ENCODE measurements around the gene KHK. TPM values are rescaled to one million over a fixed set of nuclear protein-coding genes. Genes with fewer than 3 reads are reported as not detected.

The KHK gene
- total and polyA plus RNA-seq, 2 donors from 2014 or later = 18.7 to 538 TPM

DNA sequence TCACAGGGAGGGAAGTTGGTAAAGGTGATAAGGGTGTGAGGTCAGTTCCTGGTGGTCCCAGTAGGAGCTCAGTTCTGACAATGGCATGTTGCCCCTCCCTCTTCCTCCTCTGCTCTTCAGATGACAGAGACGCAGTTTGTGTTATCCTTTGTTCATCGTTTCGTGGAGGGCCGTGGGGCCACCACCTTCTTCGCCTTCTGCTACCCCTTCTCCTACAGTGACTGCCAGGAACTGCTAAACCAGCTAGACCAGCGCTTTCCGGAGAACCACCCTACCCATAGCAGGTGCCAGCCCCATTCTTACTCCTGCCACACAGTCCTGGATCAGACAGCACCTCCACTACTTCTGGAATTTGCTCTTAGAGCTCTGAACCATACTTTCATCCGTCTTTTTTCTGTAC, 32.8 kb upstream of the KHK start:
- no peak overlapping the region for H3K27ac ChIP-seq (ENCODE audit: low read depth in 2 of 2, low read length in 2 of 2)
- no peaks in the 10 kb centered on the region for H3K27me3 ChIP-seq (ENCODE audit: control insufficient read depth, insufficient read depth, low read length)
- FAIRE-seq (no peak), DNase-seq (no peak)
- H3K36me3 ChIP-seq (ENCODE audit: control insufficient read depth in 2 of 3, insufficient read depth in 3 of 3, low read length in 3 of 3) = peaks cover 3 to 34% (median 14%) of the 10 kb centered on the region in 3 donors
- no peaks in the 10 kb centered on the region for H3K9me3 ChIP-seq (ENCODE audit: control insufficient read depth in 2 of 3, insufficient read depth in 1 of 3, low read length in 3 of 3)
- TF ChIP-seq, protein P1, sequence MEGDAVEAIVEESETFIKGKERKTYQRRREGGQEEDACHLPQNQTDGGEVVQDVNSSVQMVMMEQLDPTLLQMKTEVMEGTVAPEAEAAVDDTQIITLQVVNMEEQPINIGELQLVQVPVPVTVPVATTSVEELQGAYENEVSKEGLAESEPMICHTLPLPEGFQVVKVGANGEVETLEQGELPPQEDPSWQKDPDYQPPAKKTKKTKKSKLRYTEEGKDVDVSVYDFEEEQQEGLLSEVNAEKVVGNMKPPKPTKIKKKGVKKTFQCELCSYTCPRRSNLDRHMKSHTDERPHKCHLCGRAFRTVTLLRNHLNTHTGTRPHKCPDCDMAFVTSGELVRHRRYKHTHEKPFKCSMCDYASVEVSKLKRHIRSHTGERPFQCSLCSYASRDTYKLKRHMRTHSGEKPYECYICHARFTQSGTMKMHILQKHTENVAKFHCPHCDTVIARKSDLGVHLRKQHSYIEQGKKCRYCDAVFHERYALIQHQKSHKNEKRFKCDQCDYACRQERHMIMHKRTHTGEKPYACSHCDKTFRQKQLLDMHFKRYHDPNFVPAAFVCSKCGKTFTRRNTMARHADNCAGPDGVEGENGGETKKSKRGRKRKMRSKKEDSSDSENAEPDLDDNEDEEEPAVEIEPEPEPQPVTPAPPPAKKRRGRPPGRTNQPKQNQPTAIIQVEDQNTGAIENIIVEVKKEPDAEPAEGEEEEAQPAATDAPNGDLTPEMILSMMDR (IDR thresholded peaks at IDR 0.05; ENCODE audit: borderline replicate concordance, extremely low read depth, insufficient read depth) = no peak
- intact Hi-C loops (cut with DNase I) = no loop called here
- H3K4me3 ChIP-seq (ENCODE audit: low read length in 3 of 3) = no peak overlapping the region
- peaks cover 2 to 14% (median 2%) of the 10 kb centered on the region in 3 donors for H3K4me1 ChIP-seq (ENCODE audit: control insufficient read depth in 2 of 3, insufficient read depth in 2 of 3, low read depth in 1 of 3, low read length in 3 of 3)
- H3K9ac ChIP-seq (ENCODE audit: low read length in 3 of 3) = no peak overlapping the region

DNA sequence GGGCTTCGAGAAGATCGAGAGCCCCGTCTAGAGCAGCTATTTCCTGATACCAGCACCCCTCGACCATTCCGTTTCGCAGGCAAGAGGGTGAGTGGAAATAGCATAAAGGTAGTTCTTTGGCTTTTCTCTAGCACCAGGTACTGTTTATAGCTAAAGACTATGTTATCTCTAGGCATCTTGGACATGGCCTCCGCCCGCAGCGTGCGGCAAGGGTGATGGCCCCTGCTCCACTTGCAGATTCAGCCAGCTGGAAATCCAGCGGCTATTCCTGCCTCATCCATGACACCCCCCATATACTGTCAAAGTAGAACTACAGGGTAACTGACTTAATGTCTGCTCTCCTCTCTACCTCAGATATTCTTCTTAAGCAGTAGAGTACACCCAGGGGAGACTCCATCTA, 31.9 kb upstream of the KHK start:
- Histone ChIP-seq H3K27me3 (ENCODE audit: control insufficient read depth, insufficient read depth, low read length) (no peaks in the 10 kb centered on the region), H3K36me3 (ENCODE audit: control insufficient read depth in 2 of 3, insufficient read depth in 3 of 3, low read length in 3 of 3) (peaks cover 3 to 34% (median 14%) of the 10 kb centered on the region in 3 donors), H3K4me3 (ENCODE audit: low read length in 3 of 3) (no peak overlapping the region), H3K4me1 (ENCODE audit: control insufficient read depth in 2 of 3, insufficient read depth in 2 of 3, low read depth in 1 of 3, low read length in 3 of 3) (peaks cover 2 to 10% (median 2%) of the 10 kb centered on the region in 3 donors), H3K9me3 (ENCODE audit: control insufficient read depth in 2 of 3, insufficient read depth in 1 of 3, low read length in 3 of 3) (no peaks in the 10 kb centered on the region), H3K9ac (ENCODE audit: low read length in 3 of 3) (no peak overlapping the region), H3K27ac (ENCODE audit: low read depth in 2 of 2, low read length in 2 of 2) (no peak overlapping the region)
- DNase-seq = no peak
- intact Hi-C loops (cut with DNase I) = no loop called here
- no peak for FAIRE-seq
- TF ChIP-seq, protein P1 (IDR thresholded peaks at IDR 0.05; ENCODE audit: borderline replicate concordance, extremely low read depth, insufficient read depth) = no peak

DNA sequence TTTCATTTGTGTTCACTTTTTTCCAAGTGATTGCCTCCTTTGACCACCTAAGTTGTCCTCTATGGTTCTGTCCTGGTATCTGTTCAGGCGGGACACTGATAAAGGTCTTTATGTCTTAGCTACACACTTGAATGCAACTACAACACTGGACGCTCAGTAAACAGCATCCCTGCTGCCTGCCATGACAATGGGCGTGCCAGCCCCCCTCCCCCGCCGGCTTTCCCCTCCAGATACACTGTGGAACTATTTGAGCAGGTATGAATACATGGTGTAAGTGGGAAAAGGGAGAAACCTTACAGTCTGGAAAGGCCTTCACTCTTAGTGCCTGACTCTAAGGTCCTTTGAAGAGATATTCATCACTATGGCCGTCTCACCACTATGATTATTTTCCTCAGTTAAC, 29.4 kb upstream of the KHK start:
- no peak overlapping the region for H3K9ac ChIP-seq (ENCODE audit: low read length in 3 of 3)
- intact Hi-C loops (cut with DNase I) = no loop called here
- no peak overlapping the region for H3K27ac ChIP-seq (ENCODE audit: low read depth in 2 of 2, low read length in 2 of 2)
- TF ChIP-seq, protein P1 (IDR thresholded peaks at IDR 0.05; ENCODE audit: borderline replicate concordance, extremely low read depth, insufficient read depth) = no peak
- no peaks in the 10 kb centered on the region for H3K9me3 ChIP-seq (ENCODE audit: control insufficient read depth in 2 of 3, insufficient read depth in 1 of 3, low read length in 3 of 3)
- peaks cover 3 to 34% (median 14%) of the 10 kb centered on the region in 3 donors for H3K36me3 ChIP-seq (ENCODE audit: control insufficient read depth in 2 of 3, insufficient read depth in 3 of 3, low read length in 3 of 3)
- peaks cover 0 to under 1% (median 0%) of the 10 kb centered on the region in 3 donors for H3K4me1 ChIP-seq (ENCODE audit: control insufficient read depth in 2 of 3, insufficient read depth in 2 of 3, low read depth in 1 of 3, low read length in 3 of 3)
- no peaks in the 10 kb centered on the region for H3K27me3 ChIP-seq (ENCODE audit: control insufficient read depth, insufficient read depth, low read length)
- FAIRE-seq = no peak
- no peak for DNase-seq
- H3K4me3 ChIP-seq (ENCODE audit: low read length in 3 of 3) = no peak overlapping the region

DNA sequence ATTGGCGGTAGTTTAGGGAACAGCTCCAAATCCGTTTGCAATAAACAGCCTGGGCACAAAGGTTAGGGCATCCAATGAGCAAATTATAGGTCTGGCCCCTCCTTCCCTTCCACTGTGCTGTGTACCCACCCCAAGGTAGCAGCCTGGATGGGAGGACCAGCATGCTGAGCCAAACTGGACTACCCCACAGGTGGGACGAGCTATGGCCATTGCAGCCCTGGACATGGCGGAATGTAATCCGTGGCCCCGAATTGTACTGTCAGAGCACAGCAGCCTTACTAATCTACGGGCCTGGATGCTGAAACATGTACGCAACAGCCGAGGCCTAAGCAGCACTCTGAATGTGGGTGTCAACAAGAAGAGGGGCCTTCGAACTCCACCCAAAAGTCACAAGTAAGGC, 28.4 kb upstream of the KHK start:
- H3K4me3 ChIP-seq (ENCODE audit: low read length in 3 of 3) = no peak overlapping the region
- no peak overlapping the region for H3K9ac ChIP-seq (ENCODE audit: low read length in 3 of 3)
- no peaks in the 10 kb centered on the region for H3K9me3 ChIP-seq (ENCODE audit: control insufficient read depth in 2 of 3, insufficient read depth in 1 of 3, low read length in 3 of 3)
- TF ChIP-seq, protein P1 (IDR thresholded peaks at IDR 0.05; ENCODE audit: borderline replicate concordance, extremely low read depth, insufficient read depth) = no peak
- peaks cover 3 to 34% (median 14%) of the 10 kb centered on the region in 3 donors for H3K36me3 ChIP-seq (ENCODE audit: control insufficient read depth in 2 of 3, insufficient read depth in 3 of 3, low read length in 3 of 3)
- no peak for DNase-seq
- no peaks in the 10 kb centered on the region for H3K4me1 ChIP-seq (ENCODE audit: control insufficient read depth in 2 of 3, insufficient read depth in 2 of 3, low read depth in 1 of 3, low read length in 3 of 3)
- no peak overlapping the region for H3K27ac ChIP-seq (ENCODE audit: low read depth in 2 of 2, low read length in 2 of 2)
- H3K27me3 ChIP-seq (ENCODE audit: control insufficient read depth, insufficient read depth, low read length) = no peaks in the 10 kb centered on the region
- intact Hi-C loops (cut with DNase I) = no loop called here
- no peak for FAIRE-seq
